Smooth muscle cell (in vitro differentiated cells): ENCODE measurements around the gene FBLN2. TPM values are rescaled to one million over a fixed set of nuclear protein-coding genes. Genes with fewer than 3 reads are reported as not detected.

Source experiments
- DNase-seq: peaks from one replicate; lab custom pipeline; 2025; ENCODE audit not compliant: unreplicated experiment; lab: John Stamatoyannopoulos, UW
- H2AFZ ChIP-seq: fragments of 200-600 bp; sonication (generic); 2 replicates; pipeline ENCODE4 v1.6.0; 2016; ENCODE audit warnings: antibody characterized with exemption, low read depth, mild to moderate bottlenecking
- H3F3A ChIP-seq: fragments of 200-600 bp; sonication (generic); 2 replicates; pipeline ENCODE4 v1.6.0; 2017; ENCODE audit warnings: antibody characterized with exemption, low read depth
- H3K27ac ChIP-seq: fragments of 200-600 bp; sonication (generic); 2 replicates; pipeline ENCODE4 v1.5.1; 2016; ENCODE audit warnings: low read depth, mild to moderate bottlenecking
- H3K27me3 ChIP-seq: fragments of 200-600 bp; sonication (generic); 2 replicates; pipeline ENCODE4 v1.6.1; 2016; ENCODE audit warnings: low read depth, mild to moderate bottlenecking
- H3K36me3 ChIP-seq: fragments of 200-600 bp; sonication (generic); 2 replicates; pipeline ENCODE4 v1.5.1; 2016; ENCODE audit warnings: low read depth
- H3K4me1 ChIP-seq: fragments of 200-600 bp; sonication (generic); 2 replicates; pipeline ENCODE4 v1.5.1; 2016; ENCODE audit warnings: low read depth
- H3K4me2 ChIP-seq: fragments of 200-600 bp; sonication (generic); 2 replicates; pipeline ENCODE4 v1.6.0; 2016; ENCODE audit warnings: mild to moderate bottlenecking
- H3K4me3 ChIP-seq: fragments of 200-600 bp; sonication (generic); 2 replicates; pipeline ENCODE4 v1.5.1; 2016; ENCODE audit warnings: mild to moderate bottlenecking
- H3K79me2 ChIP-seq: fragments of 200-600 bp; sonication (generic); 2 replicates; pipeline ENCODE4 v1.6.0; 2016; ENCODE audit warnings: low read depth, mild to moderate bottlenecking
- H3K9ac ChIP-seq: fragments of 200-600 bp; sonication (generic); 2 replicates; pipeline ENCODE4 v1.6.0; 2016; ENCODE audit warnings: low read depth
- H3K9me3 ChIP-seq: fragments of 200-600 bp; sonication (generic); replicated peaks from 2 replicates; pipeline ENCODE4 v1.5.1; 2016; ENCODE audit warnings: low read depth
- H4K20me1 ChIP-seq: fragments of 200-600 bp; sonication (generic); 2 replicates; pipeline ENCODE4 v1.6.0; 2016; ENCODE audit warnings: low read depth
- CTCF ChIP-seq: fragments of 200-600 bp; sonication (generic); IDR thresholded peaks from 2 replicates; pipeline ENCODE4 v1.5.1; 2017; ENCODE audit warnings: borderline replicate concordance, mild to moderate bottlenecking, antibody characterized with exemption; ENCODE audit not compliant: insufficient read depth, poor library complexity, severe bottlenecking
- WGBS: methylation state at CpG from one replicate; pipeline ENCODE4 v1.1.7; 2016; ENCODE audit warnings: low lambda C conversion rate; 5-methylcytosine and 5-hydroxymethylcytosine counted together
- polyA plus RNA-seq: library from polyadenylated mRNA; unstranded; fragments of >200 nt; fragmentation: Nextera tagmentation; extraction: Ambion mirVana; gene quantifications from 2 replicates; pipeline ENCODE4 v1.2.1, GENCODE V29; 2016
- total RNA-seq: library from RNA; depleted of rRNA; stranded (reverse); fragments of >200 nt; gene quantifications from 2 replicates; pipeline ENCODE4 v1.2.3, GENCODE V29; 2014

Gene FBLN2
- total and polyA plus RNA-seq, 2 experiments from 2014 or later = 159 to 390 TPM

DNA sequence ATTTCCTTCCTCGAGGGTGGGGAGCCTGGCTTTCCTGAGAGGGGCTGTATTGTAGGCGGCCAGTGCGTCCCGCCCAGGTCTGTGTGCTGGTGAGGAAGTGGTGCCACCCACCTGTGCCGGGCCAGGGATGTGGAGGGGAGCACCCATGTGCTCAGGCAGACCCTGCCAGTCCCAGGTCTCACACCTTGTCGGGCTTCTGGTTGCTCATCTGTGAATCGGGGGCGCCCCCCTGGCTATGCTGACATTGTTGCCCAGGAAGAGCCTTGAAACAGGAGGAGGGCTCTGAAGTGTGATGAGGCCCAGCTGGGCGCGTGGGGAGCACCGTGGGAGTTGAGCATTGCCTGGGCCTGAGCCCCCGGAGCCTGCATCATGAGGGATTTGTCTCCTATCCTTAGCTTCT, 4.8 kb downstream of the FBLN2 start:
- no peak overlapping the region for H2AFZ ChIP-seq
- no peak overlapping the region for H3K4me2 ChIP-seq
- DNase-seq = no peak
- no peak overlapping the region for H3K27ac ChIP-seq
- peaks cover 82% of the 10 kb centered on the region for H3K79me2 ChIP-seq
- H3K9me3 ChIP-seq = no peaks in the 10 kb centered on the region
- H3K4me1 ChIP-seq = peaks cover 11% of the 10 kb centered on the region
- no peak overlapping the region for H3K4me3 ChIP-seq
- no peaks in the 10 kb centered on the region for H3K36me3 ChIP-seq
- no peaks in the 10 kb centered on the region for H3F3A ChIP-seq
- 90% methylated on average over 12 of the region's 12 CpGs for WGBS
- no peak for TF ChIP-seq CTCF
- peaks cover 49% of the 10 kb centered on the region for H4K20me1 ChIP-seq
- no peaks in the 10 kb centered on the region for H3K27me3 ChIP-seq
- H3K9ac ChIP-seq = no peak overlapping the region

DNA sequence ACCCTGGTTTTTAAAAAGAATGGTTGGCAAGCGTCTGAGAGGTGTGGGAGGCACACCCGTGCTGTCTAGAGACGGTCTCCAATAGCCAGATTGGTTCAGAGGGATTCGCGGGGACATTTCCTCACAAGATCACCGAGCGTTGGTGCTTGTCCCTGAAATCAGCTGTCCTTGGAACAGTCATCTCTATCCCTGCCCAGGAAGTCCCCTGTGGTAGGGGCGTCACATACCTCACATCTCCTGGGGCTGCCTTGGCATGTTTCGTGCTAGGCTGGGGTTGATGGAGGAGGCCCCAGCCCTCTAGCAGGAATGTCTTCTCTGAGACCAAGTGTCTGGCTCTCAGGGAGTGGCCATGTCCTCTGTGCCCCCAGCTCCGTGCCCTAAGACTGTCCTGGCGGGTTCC, 6.8 kb downstream of the FBLN2 start:
- Histone ChIP-seq H3K36me3 (no peaks in the 10 kb centered on the region), H4K20me1 (peaks cover 62% of the 10 kb centered on the region), H3K4me2 (peak overlapping the region; percentile 69), H3K9me3 (no peaks in the 10 kb centered on the region), H3K4me3 (no peak overlapping the region), H3K27me3 (no peaks in the 10 kb centered on the region), H3K79me2 (peaks cover 85% of the 10 kb centered on the region), H3F3A (peaks cover 6% of the 10 kb centered on the region), H2AFZ (no peak overlapping the region), H3K9ac (no peak overlapping the region), H3K4me1 (peaks cover 4% of the 10 kb centered on the region), H3K27ac (peak overlapping the region; percentile 37)
- WGBS = 72% methylated on average over 11 of the region's 11 CpGs
- TF ChIP-seq CTCF = no peak
- DNase-seq = no peak

DNA sequence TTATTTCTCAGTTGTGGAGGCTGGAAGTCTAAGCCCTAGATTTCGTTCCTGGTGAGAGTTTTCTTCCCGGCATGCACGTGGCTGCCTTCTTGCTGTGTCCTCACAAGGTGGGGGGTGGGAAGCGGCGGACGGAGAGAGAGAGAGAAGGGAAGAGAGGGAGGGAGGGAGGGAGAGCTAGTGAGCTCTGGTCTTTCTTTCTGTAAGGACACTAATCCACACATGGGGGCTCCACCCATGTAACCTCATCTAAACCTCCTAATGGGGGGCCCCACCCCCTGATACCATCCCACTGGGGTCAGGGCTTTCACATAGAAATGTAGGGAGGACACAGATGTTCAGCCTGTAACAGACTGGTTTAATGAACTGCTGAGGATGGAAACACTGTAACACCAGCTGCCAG, 7.3 kb downstream of the FBLN2 start:
- H3K27ac ChIP-seq = peak overlapping the region; percentile 37
- no peak overlapping the region for H3K9ac ChIP-seq
- TF ChIP-seq CTCF = no peak
- peaks cover 85% of the 10 kb centered on the region for H3K79me2 ChIP-seq
- no peaks in the 10 kb centered on the region for H3K9me3 ChIP-seq
- H4K20me1 ChIP-seq = peaks cover 61% of the 10 kb centered on the region
- no peaks in the 10 kb centered on the region for H3K36me3 ChIP-seq
- WGBS = 13% methylated on average over 3 of the region's 6 CpGs
- peak overlapping the region; percentile 69 for H3K4me2 ChIP-seq
- H2AFZ ChIP-seq = no peak overlapping the region
- DNase-seq = no peak
- peaks cover 6% of the 10 kb centered on the region for H3F3A ChIP-seq
- peaks cover 4% of the 10 kb centered on the region for H3K4me1 ChIP-seq
- H3K4me3 ChIP-seq = no peak overlapping the region
- H3K27me3 ChIP-seq = no peaks in the 10 kb centered on the region

DNA sequence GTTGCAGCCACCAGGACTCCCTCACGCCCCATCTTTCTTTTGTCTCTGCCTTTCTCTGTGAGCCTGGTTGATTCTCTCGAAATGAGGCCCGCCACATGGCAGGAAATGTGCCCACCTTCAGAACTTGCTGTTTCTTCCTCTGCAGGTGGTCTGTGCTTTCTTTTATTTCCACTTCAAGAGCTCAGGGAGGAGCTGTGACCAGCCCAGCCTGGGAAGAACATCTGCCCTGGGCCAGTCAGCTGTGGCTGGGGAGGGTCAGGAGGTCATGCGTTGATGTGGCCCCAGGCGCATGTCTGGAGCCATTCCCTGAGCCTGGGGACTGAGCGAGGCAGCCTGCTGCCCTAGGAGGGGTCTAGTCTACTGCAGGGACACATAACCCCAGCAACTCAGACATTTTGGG, 8.0 kb downstream of the FBLN2 start:
- no peak for TF ChIP-seq CTCF
- peaks cover 61% of the 10 kb centered on the region for H4K20me1 ChIP-seq
- DNase-seq = no peak
- no peak overlapping the region for H3K27ac ChIP-seq
- no peak overlapping the region for H3K4me2 ChIP-seq
- H3K27me3 ChIP-seq = no peaks in the 10 kb centered on the region
- no peaks in the 10 kb centered on the region for H3K36me3 ChIP-seq
- H3K4me3 ChIP-seq = no peak overlapping the region
- no peak overlapping the region for H2AFZ ChIP-seq
- no peak overlapping the region for H3K9ac ChIP-seq
- H3K4me1 ChIP-seq = peaks cover 4% of the 10 kb centered on the region
- H3K9me3 ChIP-seq = no peaks in the 10 kb centered on the region
- H3K79me2 ChIP-seq = peaks cover 85% of the 10 kb centered on the region
- peaks cover 6% of the 10 kb centered on the region for H3F3A ChIP-seq
- 85% methylated on average over 6 of the region's 6 CpGs for WGBS
